ENCODE results near the gene ZNF880.
"Not testable (repeated sequence)": the region's sequence is repeated elsewhere in the genome, so short reads cannot be mapped to it uniquely, and the experiment has no call there.

Gene ZNF880

DNA sequence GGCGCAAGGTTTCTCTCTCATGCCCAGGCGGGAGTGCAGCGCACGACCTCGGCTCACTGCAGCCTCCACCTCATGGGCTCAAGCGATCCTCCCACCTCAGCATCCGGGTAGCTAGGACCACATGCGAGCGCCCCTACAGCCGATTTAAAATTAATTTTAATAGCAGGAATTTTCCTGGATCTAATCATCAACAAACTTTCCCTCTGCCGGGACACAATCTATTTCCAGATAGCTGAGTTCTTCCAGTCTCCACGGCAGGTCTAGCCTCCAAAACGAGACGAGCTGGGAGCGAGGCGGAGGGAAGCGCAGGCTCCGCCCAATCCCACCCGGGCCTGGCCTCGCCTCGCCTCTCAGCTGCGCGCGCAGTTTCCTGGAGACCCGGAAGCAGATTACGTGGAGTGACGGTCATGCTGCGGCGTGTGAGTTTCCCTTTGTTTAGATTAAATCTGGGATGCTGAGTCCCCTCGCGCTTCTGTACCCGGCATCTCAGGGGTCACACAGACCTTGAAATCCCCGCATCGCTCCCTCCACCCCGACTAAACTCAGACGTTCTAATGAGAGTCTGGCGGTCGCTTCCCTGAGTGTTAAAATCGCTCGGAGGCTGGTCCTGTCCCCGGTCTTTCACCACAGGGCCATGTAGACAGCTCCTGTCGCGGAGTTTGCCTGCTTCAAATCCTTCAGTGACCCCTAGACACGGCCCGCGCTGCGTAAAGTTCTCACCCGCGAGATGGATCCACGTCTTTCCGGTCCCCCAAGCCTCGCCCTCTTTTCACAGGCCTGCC lies at the start of gene ZNF880:
ZNF880 (plus strand) TSS at position 365 of the 782 bp plus-strand sequence; CDS start at position 408, 43 bp downstream.
- peak; percentile 94 for DNase-seq

DNA sequence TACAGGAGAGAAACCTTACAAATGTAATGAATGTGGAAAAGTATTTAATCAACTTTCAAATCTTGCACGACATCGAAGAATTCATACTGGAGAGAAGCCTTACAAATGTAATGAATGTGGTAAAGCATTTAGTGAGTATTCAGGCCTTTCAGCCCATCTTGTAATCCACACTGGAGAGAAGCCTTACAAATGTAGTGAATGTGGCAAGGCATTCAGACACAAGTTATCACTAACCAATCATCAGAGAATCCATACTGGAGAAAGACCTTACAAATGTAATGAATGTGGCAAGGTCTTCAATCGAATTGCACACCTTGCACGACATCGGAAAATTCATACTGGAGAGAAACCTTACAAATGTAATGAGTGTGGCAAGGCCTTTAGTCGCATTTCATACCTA lies 47.3 kb upstream of the ZNF880 start:
- no peak for DNase-seq

DNA sequence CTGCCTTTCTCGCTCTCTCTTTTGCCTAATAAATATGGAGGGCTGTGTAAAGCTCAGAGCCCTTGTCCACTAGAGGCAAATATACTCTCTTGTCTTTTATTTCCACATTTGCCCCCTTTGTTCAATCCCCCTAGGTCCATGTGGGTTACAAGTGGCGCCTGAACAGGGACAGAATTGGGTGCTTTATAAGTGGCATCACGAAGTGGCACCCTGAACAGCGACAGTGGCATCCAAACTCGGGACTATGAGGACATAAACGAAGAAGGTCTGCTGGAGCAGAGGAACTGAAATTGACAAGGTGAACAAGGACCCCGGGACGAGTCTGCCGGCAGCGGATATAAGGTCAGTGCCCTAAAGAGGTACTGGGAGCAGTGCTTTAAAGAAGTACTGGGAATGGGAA lies 38.0 kb upstream of the ZNF880 start:
- DNase-seq, result no peak

DNA sequence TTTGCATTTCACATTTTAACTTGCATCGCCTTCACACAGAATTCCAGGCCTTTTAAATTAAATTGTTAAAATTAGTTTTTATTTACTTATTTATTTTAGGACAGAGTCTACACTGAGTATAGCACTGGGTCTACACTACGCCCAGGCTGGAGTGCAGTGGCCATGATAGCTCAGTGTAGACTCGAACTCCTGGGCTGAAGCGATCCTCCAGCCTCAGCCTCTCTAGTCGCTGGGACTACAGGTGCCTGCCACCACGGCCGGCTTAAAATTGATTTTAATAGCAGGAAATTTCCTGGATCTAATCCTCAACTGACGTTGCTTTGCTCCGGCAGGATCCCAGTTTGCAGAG lies 34.0 kb upstream of the ZNF880 start:
- DNase-seq, result no peak

DNA sequence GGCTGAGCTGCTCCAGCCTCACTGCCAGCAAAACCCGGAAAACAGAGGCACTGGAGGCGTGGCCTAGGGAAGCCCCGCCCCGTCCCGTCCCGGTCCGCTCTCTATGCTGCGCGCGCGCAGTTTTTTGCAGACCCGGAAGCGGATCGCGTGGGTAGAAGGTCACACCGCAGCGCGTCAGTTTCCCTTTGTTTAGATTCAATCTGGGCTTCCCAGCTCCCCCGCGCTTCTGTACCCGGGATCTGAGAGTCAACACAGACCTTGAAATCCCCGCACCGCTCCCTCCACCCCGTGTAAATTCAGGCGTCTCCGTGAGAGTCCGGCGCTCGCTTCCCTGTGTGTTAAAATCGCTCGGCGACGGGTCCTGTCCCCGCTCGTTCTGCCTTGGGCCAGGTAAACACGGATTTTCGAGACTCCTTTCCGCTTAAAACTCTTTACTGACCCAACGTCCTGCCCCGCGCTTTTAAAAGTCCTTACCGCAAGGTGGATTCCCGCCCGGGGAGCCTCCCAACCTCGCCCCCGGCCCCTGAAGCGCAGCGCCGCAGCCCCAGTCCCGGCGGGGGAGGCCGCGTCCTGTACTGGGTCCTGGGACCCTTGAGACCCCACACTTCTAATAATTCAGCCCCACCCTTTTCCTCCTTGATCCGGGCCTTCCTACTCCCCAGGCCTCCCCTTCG lies 33.5 kb upstream of the ZNF880 start, which contains the start of gene ZNF610:
ZNF610 (plus strand) TSS at position 127 of the 674 bp plus-strand sequence. CDS start 12,930 bp downstream, outside the sequence.
- peak; percentile 90 for DNase-seq

DNA sequence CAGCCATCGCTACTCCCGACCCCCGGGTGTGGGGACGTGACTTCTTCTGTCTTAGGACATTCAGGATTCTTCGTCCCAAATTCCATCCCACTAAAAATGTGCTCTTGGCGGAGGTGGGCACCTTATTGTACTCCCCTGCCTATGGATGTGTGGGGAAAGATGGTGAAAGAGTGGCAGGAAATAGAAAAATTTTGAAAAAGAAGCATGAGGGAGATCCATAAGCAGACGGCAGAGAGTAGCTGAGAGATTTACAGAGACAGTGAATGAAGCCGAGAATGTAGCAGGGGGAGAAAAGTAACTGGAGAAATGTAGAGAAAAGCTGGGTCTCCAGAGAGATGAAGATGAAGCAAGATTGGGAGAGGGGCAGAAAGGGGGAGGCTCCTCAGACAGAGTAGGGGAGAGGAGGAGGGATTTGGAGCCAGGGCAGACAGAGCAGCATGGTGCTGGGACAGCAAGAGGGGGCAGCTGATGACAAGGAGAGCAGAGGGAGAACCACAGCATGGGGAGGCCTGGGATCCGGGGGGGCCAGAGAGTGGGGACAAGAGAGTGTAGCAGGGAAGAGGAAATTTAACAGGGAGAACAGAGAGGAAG lies 32.8 kb upstream of the ZNF880 start:
- DNase-seq, result no peak

DNA sequence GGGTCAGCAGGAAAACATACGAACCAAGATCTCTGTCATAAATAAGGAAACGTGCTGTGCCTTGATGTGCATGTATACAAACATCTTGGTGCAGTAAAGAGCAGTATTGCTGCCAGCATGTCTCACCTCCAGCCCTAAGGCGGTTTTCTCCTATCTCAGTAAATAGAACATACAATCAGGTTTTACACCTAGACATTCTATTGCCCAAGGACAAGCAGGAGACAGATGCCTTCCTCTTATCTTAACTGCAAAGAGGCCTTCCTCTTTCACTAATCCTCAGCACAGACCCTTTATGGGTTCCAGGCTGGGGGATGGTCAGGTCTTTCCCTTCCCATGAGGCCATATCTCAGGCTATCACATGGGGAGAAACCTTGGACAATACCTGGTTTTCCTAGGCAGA lies 30.7 kb upstream of the ZNF880 start:
- DNase-seq, result not testable (repeated sequence)

DNA sequence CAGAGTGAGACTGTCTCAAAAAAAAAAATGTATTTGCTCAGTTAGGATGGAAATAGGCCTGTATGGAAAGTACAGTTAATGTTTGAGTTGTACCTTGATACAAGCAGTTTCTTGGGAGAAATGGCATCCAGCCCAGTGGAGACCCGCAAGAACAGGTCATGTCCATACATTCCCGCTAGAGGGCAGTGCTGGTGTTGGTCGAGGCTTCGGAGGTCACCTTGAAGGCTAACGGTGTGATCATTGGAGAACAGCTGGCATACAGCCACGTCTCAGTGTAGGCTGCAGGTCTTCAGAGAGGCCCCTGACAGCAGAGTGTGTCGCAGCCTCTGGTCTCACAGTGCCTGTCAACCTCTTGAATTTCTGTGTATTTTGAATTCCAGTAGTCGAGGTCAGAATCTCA lies 26.2 kb upstream of the ZNF880 start:
- DNase-seq, result peak; percentile 31

DNA sequence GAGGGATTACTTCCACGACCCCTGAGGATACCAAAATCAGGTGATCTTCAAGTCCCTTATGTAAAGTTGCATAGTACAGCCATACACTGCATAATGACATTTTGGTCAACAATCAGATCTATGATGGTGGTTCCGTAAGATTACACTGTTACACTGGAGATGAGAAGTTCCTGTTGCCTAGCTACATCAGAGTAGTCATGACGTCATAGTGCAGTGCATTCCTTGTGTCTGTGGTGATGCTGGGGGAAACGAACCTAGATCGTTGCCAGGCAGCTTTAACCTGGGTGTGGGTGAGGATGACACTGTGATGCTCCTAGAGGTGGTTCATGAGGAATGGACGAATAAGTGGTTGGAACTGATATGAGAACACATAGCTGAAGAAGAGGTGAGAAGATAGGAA lies 24.6 kb upstream of the ZNF880 start:
- DNase-seq, result no peak

DNA sequence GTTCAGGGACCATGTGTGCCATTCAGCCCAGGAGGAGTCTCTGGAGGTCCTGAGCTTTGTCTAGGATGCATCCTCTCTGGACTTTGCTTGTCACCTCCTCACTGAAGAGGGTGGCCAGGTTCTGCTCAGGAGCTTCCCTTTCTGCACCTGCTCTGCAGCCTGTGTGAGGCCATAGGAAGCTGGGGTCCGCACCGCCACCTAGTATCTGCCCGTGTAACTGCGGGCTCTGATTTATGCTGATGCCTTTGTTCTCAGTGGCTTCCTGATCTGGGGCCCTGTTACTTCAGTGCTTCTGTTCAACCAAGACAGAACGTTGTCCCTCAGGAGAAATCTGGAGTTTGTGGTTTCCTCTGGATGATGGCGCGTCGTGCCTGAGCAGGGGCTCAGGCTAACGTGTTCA lies 18.2 kb upstream of the ZNF880 start:
- no peak for DNase-seq

DNA sequence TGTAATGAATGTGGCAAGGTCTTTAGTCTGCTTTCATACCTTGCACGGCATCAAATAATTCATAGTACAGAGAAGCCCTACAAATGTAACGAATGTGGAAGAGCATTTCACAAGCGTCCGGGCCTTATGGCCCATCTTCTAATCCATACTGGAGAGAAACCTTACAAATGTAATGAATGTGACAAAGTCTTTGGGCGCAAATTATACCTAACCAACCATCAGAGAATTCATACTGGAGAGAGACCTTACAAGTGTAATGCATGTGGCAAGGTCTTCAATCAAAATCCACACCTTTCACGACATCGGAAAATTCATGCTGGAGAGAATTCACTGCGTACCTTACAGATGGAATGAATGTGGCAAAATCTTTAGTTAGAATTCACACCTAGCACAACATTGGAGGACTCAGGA lies 3.3 kb upstream of the ZNF880 start:
- DNase-seq, result no peak

DNA sequence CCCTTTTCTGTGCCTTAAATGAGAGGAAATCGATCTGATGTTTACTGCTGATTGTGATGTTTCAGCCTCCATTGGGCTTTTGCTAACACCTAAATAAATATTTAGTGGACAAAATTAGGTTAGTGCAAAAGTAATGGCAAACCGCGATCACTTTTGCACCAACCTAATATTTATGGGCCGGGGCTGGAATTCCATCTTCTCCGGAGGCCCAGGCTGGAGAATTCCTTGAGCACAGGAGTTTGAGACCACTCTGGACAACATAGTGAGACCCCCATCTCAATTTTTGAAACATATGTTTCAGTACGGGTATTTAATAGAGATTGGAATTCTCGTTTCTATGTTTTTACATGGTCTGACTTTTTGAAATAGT lies 603 bp downstream of the ZNF880 start:
- no peak for DNase-seq

DNA sequence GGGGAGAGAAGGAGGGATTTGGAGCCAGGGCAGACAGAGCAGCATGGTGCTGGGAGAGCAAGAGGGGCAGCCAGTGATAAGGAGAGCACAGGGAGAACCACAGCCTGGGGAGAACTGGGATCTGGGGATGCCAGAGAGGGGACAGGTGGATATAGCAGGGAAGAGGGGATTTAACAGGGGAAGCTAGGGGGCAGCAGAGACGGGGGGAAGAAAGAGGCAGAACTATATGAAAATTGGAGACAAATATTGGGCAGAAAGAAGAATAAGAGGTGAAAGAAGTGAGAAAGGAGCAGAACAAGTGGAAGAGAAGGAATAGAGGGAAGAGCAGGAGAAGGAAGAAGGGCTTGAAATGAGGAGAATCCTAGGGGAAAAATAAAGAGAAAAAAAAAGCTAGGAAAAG lies 21.4 kb downstream of the ZNF880 start:
- DNase-seq, result no peak

DNA sequence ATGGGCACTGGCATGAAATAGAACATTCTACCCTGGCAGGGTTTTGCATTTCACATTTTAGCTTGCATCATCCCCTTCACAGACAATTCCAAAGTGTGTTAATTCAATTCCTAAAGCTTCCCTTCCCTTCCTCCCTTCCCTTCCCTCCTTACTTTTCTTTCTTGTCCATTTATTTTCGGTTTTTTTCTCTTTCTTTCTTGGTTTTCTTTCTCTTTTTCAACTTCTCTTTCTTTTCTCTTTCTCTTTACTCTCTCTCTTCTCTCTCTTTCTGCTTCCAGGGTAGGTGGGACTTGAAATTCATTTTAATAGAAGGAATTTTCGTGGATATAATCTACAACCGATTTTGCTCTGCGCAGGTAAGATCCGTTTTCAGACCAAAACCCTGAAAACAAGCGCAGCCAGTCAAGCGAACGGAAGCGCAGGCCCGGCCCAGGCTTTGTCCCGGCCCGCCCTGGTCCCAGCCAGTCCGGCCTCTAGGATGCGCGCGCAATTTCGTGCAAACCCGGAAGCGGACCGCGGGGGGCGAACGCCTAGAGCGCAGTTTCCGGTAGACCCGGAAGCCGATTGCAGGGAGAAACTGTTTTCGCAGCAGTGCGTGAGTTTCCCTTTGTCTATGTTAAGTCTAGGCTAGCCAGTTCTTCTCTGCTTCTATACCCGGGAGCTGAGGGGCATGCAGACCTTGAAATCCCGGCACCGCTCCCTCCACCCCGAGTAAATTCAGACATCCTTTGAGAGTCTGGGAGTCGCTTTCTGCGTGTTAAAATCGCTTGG lies 27.8 kb downstream of the ZNF880 start, which contains the start of gene ZNF528:
ZNF528 (plus strand) TSS at position 540 of the 771 bp plus-strand sequence. CDS start 4,165 bp downstream, outside the sequence.
- DNase-seq, result peak; percentile 97

DNA sequence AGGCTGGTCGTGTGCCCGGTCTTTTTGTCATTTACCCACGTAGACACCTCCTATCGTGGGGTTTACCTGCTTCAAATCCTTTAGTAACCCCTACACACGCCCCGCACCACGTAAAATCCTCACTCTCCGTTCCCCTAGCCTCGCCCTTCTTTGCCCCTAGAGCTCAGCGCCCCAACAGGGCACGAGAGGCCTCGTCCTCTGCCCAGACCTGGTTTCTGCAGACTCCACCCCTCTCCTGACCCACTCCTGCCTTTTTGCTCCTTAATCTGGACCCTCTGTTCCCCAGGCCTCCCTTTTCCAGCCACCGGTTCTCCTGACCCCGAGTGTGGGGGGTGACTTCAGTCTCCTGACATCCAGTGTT lies 28.3 kb downstream of the ZNF880 start:
- peak; percentile 17 for DNase-seq

DNA sequence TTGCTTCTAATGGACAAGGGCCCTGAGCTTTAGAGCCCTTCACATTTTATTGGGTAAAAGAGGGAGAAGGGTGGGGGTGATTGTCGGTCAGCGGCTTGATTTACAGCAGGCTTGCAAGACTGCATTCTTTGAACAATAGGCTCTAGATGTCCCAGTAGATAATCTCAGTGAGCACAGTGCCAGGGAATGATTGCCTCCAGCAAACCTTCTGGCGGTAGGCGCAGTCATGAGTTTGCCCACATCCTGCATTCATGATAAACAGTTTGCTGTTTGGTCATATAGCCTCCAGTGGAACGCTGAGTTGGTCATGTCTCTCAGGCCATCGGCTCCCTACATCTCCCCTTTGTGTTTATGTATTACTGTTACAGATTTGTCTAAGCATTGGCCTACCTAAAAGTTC lies 40.6 kb downstream of the ZNF880 start:
- no peak for DNase-seq

DNA sequence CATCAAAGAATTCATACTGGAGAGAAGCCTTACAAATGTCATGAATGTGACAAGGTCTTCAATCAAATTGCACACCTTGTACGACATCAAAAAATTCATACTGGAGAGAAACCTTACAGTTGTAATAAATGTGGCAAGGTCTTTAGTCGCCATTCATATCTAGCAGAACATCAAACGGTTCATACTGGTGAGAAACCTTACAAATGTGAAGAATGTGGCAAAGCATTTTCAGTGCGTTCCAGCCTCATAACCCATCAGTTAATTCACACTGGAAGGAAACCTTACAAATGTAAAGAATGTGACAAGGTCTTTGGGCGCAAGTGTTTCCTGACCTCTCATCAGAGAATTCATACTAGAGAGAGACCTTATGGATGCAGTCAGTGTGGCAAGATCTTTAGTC lies 46.0 kb downstream of the ZNF880 start:
- no peak for DNase-seq

DNA sequence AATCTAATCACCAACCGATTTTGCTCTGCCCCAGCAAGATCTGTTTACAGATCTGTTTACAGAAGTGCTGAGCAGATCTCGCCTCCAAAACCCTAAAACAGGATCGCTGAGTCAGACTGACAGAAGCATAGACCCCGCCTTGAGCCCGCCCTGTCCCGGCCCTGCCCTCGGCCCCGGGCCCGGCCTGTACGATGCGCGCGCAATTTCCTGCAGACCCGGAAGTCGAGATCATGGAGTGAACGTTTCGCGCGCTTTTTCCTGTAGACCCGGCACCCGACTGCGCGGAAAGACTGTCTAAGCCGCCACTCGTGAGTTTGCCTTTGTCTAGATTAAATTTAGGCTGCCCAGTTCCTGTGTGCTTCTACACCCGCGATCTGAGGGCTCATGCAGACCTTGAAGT lies 59.2 kb downstream of the ZNF880 start, which contains the start of gene ZNF534:
ZNF534 (plus strand) TSS at position 212 of the 400 bp plus-strand sequence. CDS start 2,327 bp downstream, outside the sequence.
- DNase-seq, result no peak
